ENCODE data around the gene SPHK1.

Gene SPHK1

DNA sequence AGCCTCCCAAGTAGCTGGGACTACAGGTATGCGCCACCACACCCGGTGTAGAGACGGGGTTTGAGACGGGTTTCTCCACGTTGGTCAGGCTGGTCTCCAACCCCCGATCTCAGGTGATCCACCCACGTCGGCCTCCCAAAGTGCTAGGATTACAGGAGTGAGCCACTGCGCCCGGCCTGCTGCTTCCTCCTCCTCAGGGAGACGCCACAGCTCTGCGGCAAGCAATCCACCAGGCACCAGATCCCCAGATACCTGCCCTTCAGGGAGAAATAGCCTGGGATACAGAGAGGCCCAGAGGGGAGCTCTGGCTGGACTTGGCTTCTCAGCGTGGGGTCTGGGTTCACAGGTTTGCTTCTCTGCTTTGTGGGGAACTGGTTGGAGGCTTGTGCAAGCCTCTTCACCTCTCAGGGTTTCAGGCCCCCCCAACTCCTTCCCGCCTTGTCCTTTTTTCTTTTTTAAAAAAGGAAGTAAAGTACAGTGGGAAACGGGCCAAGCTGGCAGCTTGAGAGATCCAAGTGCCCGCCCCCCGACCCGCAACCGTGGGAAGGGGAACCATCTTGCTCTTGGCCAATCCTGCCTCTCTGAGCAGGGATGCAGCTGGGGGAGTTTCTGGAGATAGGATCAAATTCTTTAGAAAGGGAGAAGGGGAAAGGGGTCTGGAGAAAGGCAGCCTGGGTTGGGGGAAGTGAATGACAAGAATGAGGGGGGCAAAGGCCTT is 2.6 kb upstream of the SPHK1 start:
- Mint-ChIP-seq H3K27me3 (ENCODE audit: low read depth, poor library complexity) (peaks cover 66% of the 10 kb centered on the region), H3K9me3 (peaks cover 8% of the 10 kb centered on the region), H3K4me1 (peaks cover 38% of the 10 kb centered on the region), H3K36me3 (ENCODE audit: low read depth) (peaks cover 5% of the 10 kb centered on the region), H3K4me3 (peak overlapping the region; percentile 67), H3K27ac (no peak overlapping the region)
- no peak for TF ChIP-seq CTCF (IDR thresholded peaks at IDR 0.05)
- DNase-seq: peak; percentile 32

- Mint-ChIP-seq H3K36me3 (ENCODE audit: low read depth) (peaks cover 3% of the 10 kb centered on the region), H3K9me3 (peaks cover 6% of the 10 kb centered on the region), H3K4me3 (peak overlapping the region; percentile 84), H3K27ac (no peak overlapping the region), H3K4me1 (peaks cover 36% of the 10 kb centered on the region), H3K27me3 (ENCODE audit: low read depth, poor library complexity) (peaks cover 66% of the 10 kb centered on the region)
- no peak for TF ChIP-seq CTCF (IDR thresholded peaks at IDR 0.05)
- DNase-seq: peak; percentile 74
These were observed 2.0 kb upstream of the SPHK1 start for GRCh38 chr17:76382351-76382802.

GRCh38 chr17:76382803-76383545 is 1.4 kb upstream of the SPHK1 start:
- DNase-seq: peak; percentile 74
- Mint-ChIP-seq H3K4me3 (peak overlapping the region; percentile 84), H3K9me3 (peaks cover 3% of the 10 kb centered on the region), H3K27me3 (ENCODE audit: low read depth, poor library complexity) (peaks cover 66% of the 10 kb centered on the region), H3K27ac (no peak overlapping the region), H3K4me1 (peaks cover 33% of the 10 kb centered on the region), H3K36me3 (ENCODE audit: low read depth) (no peaks in the 10 kb centered on the region)
- TF ChIP-seq CTCF (IDR thresholded peaks at IDR 0.05): no peak

- DNase-seq: peak; percentile 59
- H3K4me1 Mint-ChIP-seq: peaks cover 29% of the 10 kb centered on the region
- TF ChIP-seq CTCF (IDR thresholded peaks at IDR 0.05): peak; percentile 20
- peaks cover 67% of the 10 kb centered on the region for H3K27me3 Mint-ChIP-seq (ENCODE audit: low read depth, poor library complexity)
- H3K9me3 Mint-ChIP-seq: no peaks in the 10 kb centered on the region
- peak overlapping the region; percentile 84 for H3K4me3 Mint-ChIP-seq
- H3K27ac Mint-ChIP-seq: no peak overlapping the region
- no peaks in the 10 kb centered on the region for H3K36me3 Mint-ChIP-seq (ENCODE audit: low read depth)
These were observed 725 bp upstream of the SPHK1 start for GRCh38 chr17:76383546-76384221.

DNA sequence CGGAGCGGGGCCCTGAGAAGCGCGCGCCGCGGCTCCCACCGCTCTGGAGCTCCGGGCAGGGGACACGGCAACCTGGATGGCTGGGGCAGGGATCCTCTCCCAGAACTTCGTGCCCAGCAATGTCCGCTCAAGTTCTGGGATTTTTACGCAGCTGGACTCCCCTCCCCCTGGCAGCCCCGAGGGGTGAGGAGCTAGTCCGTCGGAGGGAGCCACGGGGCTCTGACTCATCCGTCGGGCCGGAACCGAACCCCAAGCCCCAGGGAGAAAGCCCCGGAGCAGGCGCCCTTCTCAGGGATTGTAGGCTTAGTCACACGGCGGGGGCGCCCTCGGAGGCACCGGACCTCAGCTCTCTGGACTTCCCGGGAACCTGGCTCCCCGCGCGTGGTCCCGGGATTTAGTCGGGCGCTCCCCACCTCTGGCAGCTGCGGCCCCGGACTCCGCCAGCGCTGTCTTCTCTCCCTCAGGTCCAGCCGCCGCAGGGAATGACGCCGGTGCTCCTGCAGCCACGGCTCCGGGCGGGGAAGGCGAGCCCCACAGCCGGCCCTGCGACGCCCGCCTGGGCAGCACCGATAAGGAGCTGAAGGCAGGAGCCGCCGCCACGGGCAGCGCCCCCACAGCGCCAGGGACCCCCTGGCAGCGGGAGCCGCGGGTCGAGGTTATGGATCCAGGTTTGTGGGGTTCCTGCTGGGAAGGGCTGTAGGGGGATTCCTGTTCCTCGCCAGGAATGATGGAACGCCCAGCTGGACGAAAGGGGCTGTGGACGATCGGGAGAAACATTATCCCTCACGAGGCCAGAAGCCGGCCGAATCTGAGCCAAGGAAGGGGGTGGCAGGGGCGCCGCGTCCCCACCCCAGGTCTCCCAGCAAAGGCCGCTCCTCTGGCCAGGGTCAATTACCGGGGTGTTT is 830 bp downstream of the SPHK1 start:
- peak overlapping the region; percentile 30 for H3K4me3 Mint-ChIP-seq
- no peak for TF ChIP-seq CTCF (IDR thresholded peaks at IDR 0.05)
- H3K27me3 Mint-ChIP-seq (ENCODE audit: low read depth, poor library complexity): peaks cover 62% of the 10 kb centered on the region
- H3K9me3 Mint-ChIP-seq: no peaks in the 10 kb centered on the region
- peaks cover 14% of the 10 kb centered on the region for H3K36me3 Mint-ChIP-seq (ENCODE audit: low read depth)
- no peak overlapping the region for H3K27ac Mint-ChIP-seq
- H3K4me1 Mint-ChIP-seq: peaks cover 26% of the 10 kb centered on the region
- DNase-seq: peak; percentile 36

Data from nephron progenitor cell (in vitro differentiated cells).